Activated B cell treated with CpG ODN at 0.5 μM for 24 hours (primary cell): ENCODE measurements around the gene ADGRG3. TPM values are rescaled to one million over a fixed set of nuclear protein-coding genes. Genes with fewer than 3 reads are reported as not detected.

Experiments
- ATAC-seq: fragments of 200-7000 bp; cut with Tn5 transposase; one replicate; pipeline ENCODE4 v1.10.0; 2021; ENCODE audit warnings: low read depth, mild to moderate bottlenecking, moderate library complexity
- CTCF ChIA-PET: fragments of 350-600 bp; sonication (Branson Sonifier 250); formaldehyde crosslinking; loops from one replicate; lab custom pipeline; 2021; ENCODE audit warnings: antibody characterized with exemption; lab: Charles Lee
- POLR2A ChIA-PET: fragments of 350-600 bp; sonication (Branson Sonifier 250); formaldehyde crosslinking; loops from one replicate; lab custom pipeline; 2021; ENCODE audit warnings: antibody characterized with exemption; lab: Charles Lee
- DNase-seq: peaks from one replicate; pipeline ENCODE4 v3.0.0; 2022
- H3K27ac Mint-ChIP-seq: one replicate; pipeline ENCODE4 v1.8.0; 2020; ENCODE audit warnings: mixed read lengths
- H3K27me3 Mint-ChIP-seq: one replicate; pipeline ENCODE4 v1.8.0; 2021; ENCODE audit warnings: mixed read lengths
- H3K36me3 Mint-ChIP-seq: one replicate; pipeline ENCODE4 v1.8.0; 2021; ENCODE audit warnings: low read depth, mixed read lengths
- H3K4me1 Mint-ChIP-seq: one replicate; pipeline ENCODE4 v1.8.0; 2021; ENCODE audit warnings: mixed read lengths
- H3K4me3 Mint-ChIP-seq: one replicate; pipeline ENCODE4 v1.8.0; 2020; ENCODE audit warnings: mild to moderate bottlenecking, mixed read lengths
- H3K9me3 Mint-ChIP-seq: one replicate; pipeline ENCODE4 v1.8.0; 2020; ENCODE audit warnings: mixed read lengths
- intact Hi-C: fragments of 100-400 bp; cut with micrococcal nuclease; formaldehyde crosslinking; loops from one replicate; pipeline ENCODE4 v1.15.1; 2024
- total RNA-seq: library from RNA; stranded (reverse); gene quantifications from 2 replicates; pipeline ENCODE4 v1.2.3, GENCODE V29; 2022
- TF ChIP-seq, protein P1 (sequence below): fragments of 200-600 bp; IDR thresholded peaks from one replicate; pipeline ENCODE4 v1.8.0; 2022; ENCODE audit warnings: antibody characterized with exemption, mild to moderate bottlenecking

The ADGRG3 gene
- total RNA-seq, 1 donor from 2014 or later: not detected

DNA sequence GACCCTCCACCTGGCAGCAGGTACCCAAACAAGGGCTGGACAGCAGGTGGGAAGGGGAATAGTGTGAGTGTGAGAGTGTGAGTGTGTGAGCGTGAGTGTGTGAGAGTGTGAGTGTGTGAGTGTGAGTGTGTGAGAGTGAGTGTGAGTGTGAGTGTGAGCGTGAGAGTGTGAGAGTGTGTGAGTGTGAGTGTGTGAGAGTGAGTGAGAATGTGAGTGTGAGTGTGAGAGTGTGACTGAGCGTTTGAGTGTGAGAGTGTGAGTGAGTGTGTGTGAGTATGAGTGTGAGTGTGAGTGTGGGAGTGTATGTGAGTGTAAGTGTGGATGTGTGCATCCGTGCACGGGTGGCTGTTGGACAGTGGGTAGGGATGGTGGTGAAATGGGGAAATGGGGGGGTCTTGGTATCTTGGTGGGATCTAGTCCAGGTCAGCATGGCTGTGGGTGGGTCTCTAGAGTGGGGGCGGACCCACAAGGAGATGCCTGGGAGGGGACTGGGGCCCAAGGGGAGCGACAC, 39.3 kb upstream of the ADGRG3 start:
- H3K4me3 Mint-ChIP-seq: no peak overlapping the region
- H3K27me3 Mint-ChIP-seq: peaks cover 42% of the 10 kb centered on the region

DNA sequence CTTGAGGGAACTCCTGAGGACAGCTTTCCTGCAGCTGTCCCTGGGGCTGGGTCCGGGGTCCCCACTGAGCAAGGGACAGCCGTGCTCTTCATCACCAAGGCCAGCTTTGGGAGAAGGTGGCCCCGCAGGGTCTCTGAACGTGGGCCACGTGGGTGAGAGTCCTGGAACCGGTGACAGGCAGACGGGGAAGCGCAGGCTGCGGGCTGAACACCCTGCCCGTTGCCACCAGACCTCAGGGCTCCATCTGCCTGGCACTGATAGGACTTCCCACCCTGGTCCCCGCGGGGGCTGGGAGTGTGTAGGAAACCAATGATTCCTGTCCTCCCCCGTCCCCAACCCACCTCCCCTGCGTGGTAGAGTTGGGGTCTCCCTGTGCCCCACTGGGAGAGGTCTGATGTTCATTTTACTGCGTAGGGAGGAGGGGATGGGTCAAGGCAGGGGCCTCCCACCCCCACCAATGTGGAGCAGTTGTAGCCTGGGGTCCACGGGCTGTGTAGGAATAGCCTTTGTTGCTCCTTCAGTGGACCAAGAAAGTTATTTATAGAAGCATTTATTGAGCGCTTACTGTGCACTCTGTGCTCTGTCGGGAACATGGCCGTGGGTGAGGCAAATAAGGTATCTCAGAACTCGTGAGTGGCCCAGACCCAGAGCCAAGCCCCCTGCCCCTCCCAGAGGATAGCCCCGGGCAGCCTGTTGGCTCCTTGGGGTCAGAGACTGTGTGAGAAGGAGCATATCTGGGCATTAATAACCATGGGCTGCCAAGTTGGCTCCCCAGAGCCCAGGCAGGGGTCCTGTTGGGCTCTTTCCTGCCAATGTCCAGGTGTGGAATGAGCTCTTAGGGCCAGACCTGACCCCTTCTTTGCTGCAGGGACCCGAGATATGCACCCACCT, 38.3 kb upstream of the ADGRG3 start:
- Mint-ChIP-seq H3K27ac (no peak overlapping the region), H3K9me3 (no peaks in the 10 kb centered on the region), H3K4me3 (no peak overlapping the region), H3K36me3 (no peaks in the 10 kb centered on the region), H3K4me1 (peaks cover 4% of the 10 kb centered on the region), H3K27me3 (peaks cover 42% of the 10 kb centered on the region)
- intact Hi-C loops: no loop called here
- CTCF ChIA-PET: interaction anchor here (0.7 kb wide), 1 partner anchor 39 kb away, joined by 3 read pairs; no protein-coding TSS in a partner anchor
- ATAC-seq (no peak), DNase-seq (no peak)
- TF ChIP-seq, protein P1, sequence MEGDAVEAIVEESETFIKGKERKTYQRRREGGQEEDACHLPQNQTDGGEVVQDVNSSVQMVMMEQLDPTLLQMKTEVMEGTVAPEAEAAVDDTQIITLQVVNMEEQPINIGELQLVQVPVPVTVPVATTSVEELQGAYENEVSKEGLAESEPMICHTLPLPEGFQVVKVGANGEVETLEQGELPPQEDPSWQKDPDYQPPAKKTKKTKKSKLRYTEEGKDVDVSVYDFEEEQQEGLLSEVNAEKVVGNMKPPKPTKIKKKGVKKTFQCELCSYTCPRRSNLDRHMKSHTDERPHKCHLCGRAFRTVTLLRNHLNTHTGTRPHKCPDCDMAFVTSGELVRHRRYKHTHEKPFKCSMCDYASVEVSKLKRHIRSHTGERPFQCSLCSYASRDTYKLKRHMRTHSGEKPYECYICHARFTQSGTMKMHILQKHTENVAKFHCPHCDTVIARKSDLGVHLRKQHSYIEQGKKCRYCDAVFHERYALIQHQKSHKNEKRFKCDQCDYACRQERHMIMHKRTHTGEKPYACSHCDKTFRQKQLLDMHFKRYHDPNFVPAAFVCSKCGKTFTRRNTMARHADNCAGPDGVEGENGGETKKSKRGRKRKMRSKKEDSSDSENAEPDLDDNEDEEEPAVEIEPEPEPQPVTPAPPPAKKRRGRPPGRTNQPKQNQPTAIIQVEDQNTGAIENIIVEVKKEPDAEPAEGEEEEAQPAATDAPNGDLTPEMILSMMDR: no peak
- POLR2A ChIA-PET: no interaction called here

More for the DNA sequence above, 39.3 kb upstream of the ADGRG3 start:
- intact Hi-C loops: no loop called here
- H3K4me1 Mint-ChIP-seq: peaks cover 4% of the 10 kb centered on the region
- TF ChIP-seq, protein P1: no peak
- ChIA-PET CTCF (no interaction called here), POLR2A (no interaction called here)
- H3K36me3 Mint-ChIP-seq: no peaks in the 10 kb centered on the region
- DNase-seq (no peak), ATAC-seq (no peak)
- no peaks in the 10 kb centered on the region for H3K9me3 Mint-ChIP-seq
- no peak overlapping the region for H3K27ac Mint-ChIP-seq

DNA sequence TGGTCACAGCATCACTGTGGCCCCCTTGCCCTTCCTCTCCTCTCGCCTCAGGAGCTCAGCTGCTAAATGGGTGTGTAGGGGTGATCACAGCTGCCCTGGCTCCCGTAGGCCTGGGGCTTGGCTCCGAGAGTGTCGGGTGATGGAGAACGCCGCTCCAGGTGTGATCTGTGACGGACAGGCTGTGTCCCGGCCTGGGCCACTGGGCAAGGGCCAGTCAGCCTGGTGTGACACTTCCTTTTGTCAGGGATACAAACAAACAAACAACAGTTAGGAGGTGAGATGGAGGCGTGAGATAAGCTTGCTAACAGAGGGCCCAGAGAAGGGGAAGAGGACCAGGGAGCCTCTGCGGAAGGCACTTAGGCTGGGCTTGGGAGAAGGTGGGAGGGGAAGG, 37.7 kb upstream of the ADGRG3 start:
- POLR2A ChIA-PET: no interaction called here
- intact Hi-C loops: no loop called here
- Mint-ChIP-seq H3K9me3 (no peaks in the 10 kb centered on the region), H3K27me3 (peaks cover 41% of the 10 kb centered on the region), H3K36me3 (no peaks in the 10 kb centered on the region), H3K27ac (no peak overlapping the region), H3K4me1 (peaks cover 4% of the 10 kb centered on the region), H3K4me3 (no peak overlapping the region)
- no peak for ATAC-seq
- no peak for DNase-seq
- CTCF ChIA-PET: interaction anchor here (0.7 kb wide), 1 partner anchor 40 kb away, joined by 3 read pairs; no protein-coding TSS in a partner anchor
- TF ChIP-seq, protein P1: no peak

DNA sequence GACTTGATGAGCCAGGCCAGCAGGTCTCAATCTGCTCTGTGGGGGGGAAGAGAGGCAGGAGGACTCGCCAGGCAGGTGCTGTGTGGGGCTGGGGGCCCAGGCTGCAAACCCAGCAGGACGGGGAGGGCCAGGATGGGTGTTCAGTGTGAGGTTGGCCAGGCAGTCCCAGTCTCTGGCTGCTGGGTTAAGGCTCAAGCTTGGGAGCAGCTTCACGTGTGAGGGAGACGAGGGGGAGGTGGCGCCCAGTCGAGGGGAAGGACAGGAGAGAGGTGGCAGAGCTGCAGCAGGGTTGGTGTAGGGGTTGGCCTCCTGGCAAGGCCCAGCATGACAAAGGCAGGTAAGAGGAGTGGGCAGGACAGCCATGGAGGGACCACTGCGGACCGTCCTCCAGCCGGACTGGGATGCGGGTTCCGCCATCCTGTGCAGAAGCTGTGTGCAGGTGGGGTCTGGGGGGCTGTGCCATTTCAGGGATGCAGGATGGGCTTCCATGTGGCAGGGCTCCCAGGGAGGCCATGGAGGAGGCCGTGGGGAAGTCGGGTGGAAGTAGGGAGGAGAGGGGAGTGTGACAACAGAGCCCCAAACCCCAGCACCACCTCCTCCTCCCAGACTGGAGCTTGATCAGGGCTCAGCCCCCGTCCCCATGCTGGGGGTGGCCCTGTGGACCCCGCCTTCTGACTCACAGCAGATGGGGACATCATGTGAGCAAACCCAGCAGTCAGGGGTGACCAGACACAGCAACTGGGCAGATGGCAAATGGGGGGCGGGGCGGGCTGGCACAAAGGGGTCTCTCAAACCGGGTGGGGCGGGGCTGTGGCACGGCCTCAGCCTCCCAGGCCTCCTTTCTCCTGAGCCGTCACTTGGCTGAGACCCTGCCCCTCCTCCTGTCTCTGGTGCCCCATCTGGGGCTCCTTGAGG, 36.9 kb upstream of the ADGRG3 start:
- H3K27me3 Mint-ChIP-seq: peaks cover 36% of the 10 kb centered on the region
- DNase-seq (no peak), ATAC-seq (no peak)
- H3K36me3 Mint-ChIP-seq: no peaks in the 10 kb centered on the region
- CTCF ChIA-PET: no interaction called here
- POLR2A ChIA-PET: no interaction called here
- no peak overlapping the region for H3K27ac Mint-ChIP-seq
- peaks cover 4% of the 10 kb centered on the region for H3K4me1 Mint-ChIP-seq
- H3K9me3 Mint-ChIP-seq: no peaks in the 10 kb centered on the region
- TF ChIP-seq, protein P1: no peak
- H3K4me3 Mint-ChIP-seq: no peak overlapping the region
- intact Hi-C loops: no loop called here
